Activated CD8-positive, alpha-beta memory T cell treated with anti-CD3 and anti-CD28 coated beads, Interleukin-2, amount 50 U/mL, for 24 hours (primary cell): Measurements from ENCODE around the gene PPP1R11.

ENCODE experiments used
- DNase-seq: peaks from one replicate; pipeline ENCODE4 v3.0.0-alpha.2; 2020; ENCODE audit errors: extremely low read depth

PPP1R11 gene

GRCh38 chr6:30061858-30062458 is 5.0 kb upstream of the PPP1R11 start:
- DNase-seq: no peak

GRCh38 chr6:30062471-30063178 is 4.4 kb upstream of the PPP1R11 start:
- DNase-seq: no peak

GRCh38 chr6:30063315-30063714 is 3.7 kb upstream of the PPP1R11 start:
- no peak for DNase-seq

- no peak for DNase-seq
These were observed 916 bp upstream of the PPP1R11 start for GRCh38 chr6:30066082-30066481.

GRCh38 chr6:30067460-30068139 is 602 bp downstream of the PPP1R11 start:
- no peak for DNase-seq

GRCh38 chr6:30071081-30071818 is 4.3 kb downstream of the PPP1R11 start:
- no peak for DNase-seq

- DNase-seq: no peak
These were observed 4.9 kb downstream of the PPP1R11 start for GRCh38 chr6:30071858-30072257.

- DNase-seq: no peak
These were observed 6.7 kb downstream of the PPP1R11 start for GRCh38 chr6:30073489-30074235.

- DNase-seq: no peak
These were observed 7.5 kb downstream of the PPP1R11 start for GRCh38 chr6:30074331-30075093.

GRCh38 chr6:30075094-30075789 is 8.2 kb downstream of the PPP1R11 start, which contains the start of gene RNF39:
TSS of gene RNF39 (minus strand) at chr6:30075769. CDS start at chr6:30075585, 184 bp downstream.
- DNase-seq: no peak

- DNase-seq: no peak
These were observed 9.1 kb downstream of the PPP1R11 start for GRCh38 chr6:30075790-30076732.

GRCh38 chr6:30077218-30077617 is 10.2 kb downstream of the PPP1R11 start:
- DNase-seq: no peak

GRCh38 chr6:30087876-30088275 is 20.9 kb downstream of the PPP1R11 start:
- DNase-seq: no peak

- DNase-seq: no peak
These were observed 24.8 kb downstream of the PPP1R11 start for GRCh38 chr6:30091577-30092381.

GRCh38 chr6:30092852-30093543 is 26.0 kb downstream of the PPP1R11 start:
- DNase-seq: no peak

GRCh38 chr6:30093951-30094661 is 27.1 kb downstream of the PPP1R11 start:
- no peak for DNase-seq

- no peak for DNase-seq
These were observed 29.8 kb downstream of the PPP1R11 start for GRCh38 chr6:30096829-30097228.
